ENCODE measurements around the gene MS4A15. TPM values are rescaled to one million over a fixed set of nuclear protein-coding genes. Genes with fewer than 3 reads are reported as not detected.

MS4A15 gene
- total RNA-seq, 4 donors from 2014 or later, result not detected

GRCh38 chr11:60780774-60781173 is 24.1 kb downstream of the MS4A15 start:
- no peak overlapping the region for H3K27ac ChIP-seq
- H3K9me3 ChIP-seq, result no peaks in the 10 kb centered on the region
- no peak for DNase-seq (ENCODE audit: low spot score in 2 of 2)
- no peak overlapping the region for H3K4me3 ChIP-seq
- H3K36me3 ChIP-seq, result no peaks in the 10 kb centered on the region
- H3K27me3 ChIP-seq, result no peaks in the 10 kb centered on the region
- TF ChIP-seq EP300 (IDR thresholded peaks at IDR 0.05) (no peak), CTCF (IDR thresholded peaks at IDR 0.05) (no peak), POLR2A (IDR thresholded peaks at IDR 0.05) (no peak)
- peaks cover 0 to 12% (median 3%) of the 10 kb centered on the region in 4 donors for H3K4me1 ChIP-seq

DNA sequence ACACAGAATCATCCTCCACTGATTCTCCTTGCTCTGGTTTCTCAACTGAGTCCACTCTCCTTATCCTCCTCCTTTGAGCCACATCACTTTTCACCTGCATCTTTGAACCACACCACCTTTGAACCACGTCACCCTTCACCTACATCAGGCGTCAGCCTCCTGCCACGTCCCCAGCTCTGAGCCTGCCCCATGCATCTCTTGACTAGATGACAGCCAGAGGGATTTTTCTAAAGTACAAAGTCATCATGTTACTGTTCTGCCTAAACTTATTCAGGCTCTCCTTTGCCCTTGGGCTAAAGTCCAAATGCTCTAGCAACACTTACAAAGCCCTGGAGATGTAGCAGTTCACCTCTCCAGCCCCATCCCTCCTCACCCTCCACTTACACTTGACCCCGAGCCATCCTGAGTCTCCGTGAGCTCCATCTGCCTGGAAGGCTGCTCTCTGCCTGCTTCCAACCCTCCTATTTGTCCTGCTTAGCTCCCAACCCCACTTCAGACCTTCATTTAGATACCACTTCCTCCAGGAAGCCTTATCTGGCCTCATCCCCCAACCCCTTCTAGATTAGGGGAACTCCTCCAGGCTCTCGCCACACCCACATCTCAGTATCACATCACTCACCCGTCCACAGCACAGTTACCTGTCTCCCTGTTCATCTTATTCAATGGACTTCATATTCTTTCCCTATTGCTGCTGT is 24.8 kb downstream of the MS4A15 start:
- no peak overlapping the region for H3K4me3 ChIP-seq
- H3K27me3 ChIP-seq, result no peaks in the 10 kb centered on the region
- TF ChIP-seq CTCF (IDR thresholded peaks at IDR 0.05) (no peak), EP300 (IDR thresholded peaks at IDR 0.05) (no peak), POLR2A (IDR thresholded peaks at IDR 0.05) (no peak)
- no peak for DNase-seq (ENCODE audit: low spot score in 2 of 2)
- H3K4me1 ChIP-seq, result peaks cover 0 to 13% (median 4%) of the 10 kb centered on the region in 4 donors
- H3K36me3 ChIP-seq, result no peaks in the 10 kb centered on the region
- WGBS, 2 donors, result 68 to 72% methylated on average over 7 of the region's 7 CpGs
- H3K27ac ChIP-seq, result no peak overlapping the region
- H3K9me3 ChIP-seq, result no peaks in the 10 kb centered on the region

DNA sequence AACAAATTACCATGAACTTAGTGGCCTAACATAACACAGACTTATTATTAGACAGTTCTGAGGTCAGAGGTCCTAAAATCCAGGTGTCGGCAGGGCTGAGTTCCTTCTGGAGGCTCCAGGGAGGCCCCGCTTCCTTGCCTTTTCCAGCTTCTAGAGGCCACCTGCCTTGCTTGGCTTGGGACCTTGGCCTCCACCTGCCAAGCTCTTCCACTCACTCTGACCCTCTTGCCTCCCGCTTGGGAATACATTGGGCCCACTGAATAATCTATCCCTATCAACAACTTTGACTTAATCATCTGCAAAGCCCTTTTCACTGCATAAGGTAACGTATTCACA is 25.3 kb downstream of the MS4A15 start:
- Histone ChIP-seq H3K4me1 (peaks cover 0 to 18% (median 6%) of the 10 kb centered on the region in 4 donors), H3K27me3 (no peaks in the 10 kb centered on the region), H3K4me3 (no peak overlapping the region), H3K9me3 (no peaks in the 10 kb centered on the region), H3K27ac (no peak overlapping the region), H3K36me3 (no peaks in the 10 kb centered on the region)
- DNase-seq (ENCODE audit: low spot score in 2 of 2), result no peak
- no peak for TF ChIP-seq EP300 (IDR thresholded peaks at IDR 0.05)
- no peak for TF ChIP-seq POLR2A (IDR thresholded peaks at IDR 0.05)
- no peak for TF ChIP-seq CTCF (IDR thresholded peaks at IDR 0.05)
- WGBS, 2 donors, result 79 to 85% methylated on average over 4 of the region's 4 CpGs

DNA sequence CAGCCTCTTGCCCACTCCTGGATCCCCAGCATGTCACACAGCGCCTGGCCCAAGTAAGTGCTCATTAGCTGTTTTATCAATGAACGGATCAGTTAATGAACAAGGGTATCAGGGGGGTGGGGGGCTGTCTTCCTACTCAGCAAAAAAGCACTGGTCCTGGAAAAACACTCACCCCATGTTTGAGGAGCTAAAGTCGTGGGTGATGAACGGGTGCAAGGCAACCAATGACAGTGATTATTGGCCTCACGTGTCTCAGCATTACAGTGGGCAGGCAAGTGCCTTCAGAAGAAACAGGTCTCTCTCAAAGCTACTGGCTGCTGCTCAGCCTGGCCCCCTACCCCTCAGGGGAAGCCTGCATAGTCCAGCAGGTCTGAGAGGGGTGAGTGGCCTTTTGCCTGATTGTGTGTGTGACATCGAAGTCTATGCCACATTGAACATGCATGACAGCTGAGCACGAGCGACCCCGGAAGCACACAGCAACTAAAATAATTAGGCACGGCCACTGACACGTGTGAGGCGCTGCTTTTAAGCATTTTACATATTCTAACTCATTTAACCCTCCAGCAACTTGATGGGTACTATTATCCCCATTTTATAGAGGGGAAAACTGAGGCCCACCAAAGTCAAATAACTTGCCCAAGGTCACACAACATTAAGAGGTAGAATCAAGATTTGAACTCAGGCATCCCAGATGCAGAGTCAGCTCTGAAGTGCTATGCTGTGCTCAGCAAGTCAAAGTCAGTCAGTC is 25.9 kb downstream of the MS4A15 start:
- Histone ChIP-seq H3K4me1 (peaks cover 0 to 25% (median 6%) of the 10 kb centered on the region in 4 donors), H3K27me3 (no peaks in the 10 kb centered on the region), H3K9me3 (no peaks in the 10 kb centered on the region), H3K4me3 (no peak overlapping the region), H3K27ac (no peak overlapping the region), H3K36me3 (no peaks in the 10 kb centered on the region)
- TF ChIP-seq POLR2A (IDR thresholded peaks at IDR 0.05) (no peak), EP300 (IDR thresholded peaks at IDR 0.05) (no peak), CTCF (IDR thresholded peaks at IDR 0.05) (no peak)
- DNase-seq (ENCODE audit: low spot score in 2 of 2), result no peak
- WGBS, 2 donors, result 81 to 83% methylated on average over 12 of the region's 12 CpGs

- no peak overlapping the region for H3K4me3 ChIP-seq
- no peak for TF ChIP-seq EP300 (IDR thresholded peaks at IDR 0.05)
- no peak for TF ChIP-seq POLR2A (IDR thresholded peaks at IDR 0.05)
- TF ChIP-seq CTCF (IDR thresholded peaks at IDR 0.05), result no peak
- no peak for DNase-seq (ENCODE audit: low spot score in 2 of 2)
- no peaks in the 10 kb centered on the region for H3K27me3 ChIP-seq
- WGBS, 2 donors, result 91 to 98% methylated on average over 8 of the region's 8 CpGs
- no peaks in the 10 kb centered on the region for H3K36me3 ChIP-seq
- peaks cover 0 to 26% (median 6%) of the 10 kb centered on the region in 4 donors for H3K4me1 ChIP-seq
- H3K9me3 ChIP-seq, result no peaks in the 10 kb centered on the region
- no peak overlapping the region for H3K27ac ChIP-seq
These were observed 26.4 kb downstream of the MS4A15 start for GRCh38 chr11:60783141-60783484.
